ENCODE measurements around the gene ANO2.

Gene ANO2

DNA sequence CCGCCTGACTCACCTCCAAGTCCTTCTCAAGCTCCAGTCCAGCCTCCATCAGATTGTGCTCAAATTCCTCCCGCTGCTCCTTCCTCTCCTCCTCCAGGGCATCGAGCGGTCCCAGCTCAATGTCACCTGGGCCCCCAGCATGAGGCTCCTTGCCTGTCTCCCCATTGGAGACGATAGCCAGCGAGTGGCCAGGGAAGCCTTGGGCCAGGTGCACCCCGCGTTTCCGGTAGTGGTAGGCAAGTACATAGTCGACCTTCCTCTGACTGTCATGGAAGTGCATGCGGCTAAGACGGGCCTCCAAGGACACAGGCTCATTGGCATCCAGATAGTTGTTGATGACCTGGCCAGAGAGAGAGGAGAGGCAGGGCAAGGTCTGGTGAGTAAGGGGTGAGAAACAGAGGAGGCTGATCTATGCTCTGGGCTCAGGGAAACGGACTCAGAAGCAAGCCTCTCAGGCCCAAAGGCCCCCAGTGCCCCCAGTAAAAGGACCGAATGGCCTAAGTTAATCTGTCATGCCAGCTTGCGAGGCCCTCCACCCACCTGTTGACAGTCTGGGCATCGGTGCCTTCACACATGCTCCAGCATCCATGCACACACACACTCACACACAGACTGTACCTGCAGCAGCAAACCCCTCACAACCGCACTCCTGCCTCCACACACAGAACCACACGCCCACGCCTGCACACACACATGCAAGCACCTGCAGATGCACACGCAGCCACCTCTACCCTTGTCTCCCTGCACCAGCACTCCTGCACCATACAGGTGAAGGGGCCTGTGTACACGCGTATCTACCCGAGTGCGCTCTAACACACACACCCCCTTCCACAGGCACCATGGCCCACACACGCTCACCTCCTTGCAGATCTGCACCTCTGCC, 23.8 kb downstream of the ANO2 start:
- DNase-seq (ENCODE audit: low read depth in 2 of 3, low spot score in 1 of 3) = no peak

DNA sequence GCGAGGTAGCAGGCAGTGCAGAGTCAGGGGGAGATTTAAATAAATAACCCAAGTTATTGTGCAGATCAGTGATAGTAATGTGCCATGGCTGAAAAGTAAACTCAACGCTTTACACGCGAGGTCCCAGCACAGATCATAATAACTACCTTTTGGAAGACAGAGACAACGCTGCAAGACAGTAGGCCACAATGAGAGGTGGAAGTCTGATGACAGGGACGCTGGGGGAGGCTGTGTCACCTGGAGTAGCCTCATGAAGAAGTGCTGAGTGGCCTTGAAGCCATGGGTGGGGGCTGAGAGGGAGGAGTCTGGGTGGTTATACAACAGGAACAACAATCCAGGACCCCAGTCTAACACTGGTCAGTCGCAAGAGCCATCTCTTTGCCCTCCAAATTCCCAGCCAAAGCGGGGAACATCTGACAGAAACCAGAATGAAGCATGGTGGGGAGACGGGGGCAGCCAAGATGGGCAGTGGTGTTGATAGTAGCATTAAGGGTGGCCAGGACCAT, 28.2 kb downstream of the ANO2 start:
- no peak for DNase-seq (ENCODE audit: low read depth in 2 of 3, low spot score in 1 of 3)

DNA sequence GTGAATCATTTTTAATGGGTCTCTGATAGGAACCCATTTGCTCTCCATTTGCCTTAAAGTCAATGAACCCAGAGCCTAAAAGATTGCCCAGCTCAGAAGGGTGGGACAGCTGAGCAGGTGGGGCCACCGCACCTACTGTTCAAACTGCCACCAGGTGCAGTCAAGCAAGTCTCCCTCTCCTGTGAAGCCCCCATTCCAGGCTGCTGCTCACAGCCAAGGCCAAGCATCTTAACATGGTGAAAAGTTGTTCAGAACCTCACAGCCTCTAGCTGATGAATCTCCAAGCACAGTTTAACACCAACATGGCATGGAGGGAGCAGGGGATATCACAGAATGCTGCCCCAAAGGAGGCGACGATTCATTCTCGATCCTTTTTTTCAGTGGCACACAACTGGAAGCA, 29.5 kb downstream of the ANO2 start:
- no peak for DNase-seq (ENCODE audit: low read depth in 2 of 3, low spot score in 1 of 3)

DNA sequence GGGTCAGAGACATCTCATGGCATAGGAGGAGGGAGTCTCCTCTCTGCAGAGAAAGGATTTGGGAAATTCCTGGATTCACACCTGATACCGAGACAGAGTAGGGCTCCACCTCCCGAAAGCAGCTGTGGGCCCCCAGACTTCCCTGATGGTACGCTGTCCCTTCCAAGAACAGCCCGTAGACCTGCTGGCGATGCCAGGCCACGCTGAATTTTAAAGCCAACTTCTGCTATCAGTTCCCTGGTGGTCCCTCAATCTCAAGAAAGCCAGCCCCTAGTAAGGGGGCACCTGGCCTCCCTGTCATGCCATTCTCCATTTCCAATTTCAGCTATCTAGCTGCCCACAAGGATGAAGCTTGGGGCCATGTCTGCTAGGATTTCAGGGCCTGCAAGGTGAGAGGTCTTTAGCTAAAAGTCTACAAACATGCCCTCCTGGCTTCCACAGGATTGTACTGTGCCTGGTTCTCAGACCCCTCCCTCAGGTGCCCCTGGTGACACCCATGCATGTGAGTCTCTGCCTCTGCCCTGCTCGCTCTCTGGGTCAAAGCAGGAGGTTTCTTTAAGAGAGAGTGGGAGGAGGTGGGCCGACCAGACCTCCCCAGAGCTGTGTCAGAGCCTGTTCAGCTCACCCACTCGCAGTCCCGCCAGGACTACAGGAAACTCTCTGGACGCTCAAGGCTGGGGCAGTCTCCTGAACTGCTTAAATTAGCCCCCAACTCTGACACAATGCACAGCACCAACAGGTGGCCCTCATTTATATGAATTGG, 30.5 kb downstream of the ANO2 start:
- no peak for DNase-seq (ENCODE audit: low read depth in 2 of 3, low spot score in 1 of 3)

DNA sequence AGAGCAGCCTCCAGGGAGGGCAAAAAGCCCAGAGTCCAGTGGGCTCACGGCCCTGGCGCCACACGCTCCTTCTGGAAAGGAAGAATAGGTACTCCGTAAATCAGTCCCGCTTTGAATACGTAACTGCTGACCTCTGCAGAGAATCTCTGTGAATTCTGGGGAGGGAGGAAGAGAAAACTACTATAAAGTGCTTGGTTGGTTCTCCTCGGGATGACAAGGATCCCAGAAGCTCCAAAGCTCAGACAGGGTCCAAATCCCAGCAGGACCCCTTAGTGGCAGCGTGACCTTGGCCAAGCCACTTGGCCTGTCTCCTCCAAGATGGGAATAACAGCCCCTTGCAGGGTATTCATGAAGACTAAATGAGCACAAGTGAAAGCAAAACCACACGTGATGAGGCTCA, 31.7 kb downstream of the ANO2 start:
- no peak for DNase-seq (ENCODE audit: low read depth in 2 of 3, low spot score in 1 of 3)

DNA sequence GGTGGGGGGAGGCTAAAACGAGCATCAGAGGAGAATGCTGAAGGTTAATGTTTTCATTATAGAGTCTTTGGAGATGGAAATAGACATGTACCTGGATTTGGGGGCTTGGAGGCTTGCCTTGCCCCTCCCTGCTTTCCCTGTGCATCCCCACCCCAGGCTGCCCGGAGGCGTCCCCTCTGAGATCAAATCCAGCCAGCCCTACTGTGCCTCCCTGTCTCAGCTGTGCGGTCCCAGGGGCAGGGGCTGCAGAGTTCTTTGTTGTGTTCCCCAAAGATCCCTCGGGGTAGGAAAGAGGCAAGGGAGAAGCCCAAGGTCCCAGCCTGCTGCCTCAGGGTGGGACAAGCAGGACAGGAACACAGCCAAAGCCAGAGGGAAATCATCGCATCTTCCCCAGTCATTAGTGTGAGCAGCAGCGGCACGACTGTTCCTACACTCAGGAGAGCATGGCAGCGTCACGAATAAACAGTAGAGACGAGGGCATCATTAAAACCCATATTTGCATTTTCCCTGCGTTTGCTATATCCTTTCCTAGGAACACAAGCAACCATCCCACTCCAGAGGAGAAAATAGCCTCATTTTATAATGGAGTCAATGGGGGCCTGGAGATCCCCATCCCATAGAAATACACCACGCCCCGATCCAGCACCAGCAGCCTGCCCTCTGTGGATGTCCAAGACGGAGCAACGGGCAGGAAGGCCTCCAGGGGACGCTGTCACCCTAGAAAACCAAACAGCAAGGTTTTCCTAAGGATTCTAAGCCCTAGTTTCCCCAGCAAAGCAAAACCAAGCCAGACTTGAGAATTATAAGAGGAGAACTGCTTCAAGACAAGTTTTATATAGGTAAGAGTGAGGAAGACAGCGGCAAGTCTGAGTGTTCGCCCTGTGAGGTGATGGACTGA, 32.4 kb downstream of the ANO2 start:
- no peak for DNase-seq (ENCODE audit: low read depth in 2 of 3, low spot score in 1 of 3)

DNA sequence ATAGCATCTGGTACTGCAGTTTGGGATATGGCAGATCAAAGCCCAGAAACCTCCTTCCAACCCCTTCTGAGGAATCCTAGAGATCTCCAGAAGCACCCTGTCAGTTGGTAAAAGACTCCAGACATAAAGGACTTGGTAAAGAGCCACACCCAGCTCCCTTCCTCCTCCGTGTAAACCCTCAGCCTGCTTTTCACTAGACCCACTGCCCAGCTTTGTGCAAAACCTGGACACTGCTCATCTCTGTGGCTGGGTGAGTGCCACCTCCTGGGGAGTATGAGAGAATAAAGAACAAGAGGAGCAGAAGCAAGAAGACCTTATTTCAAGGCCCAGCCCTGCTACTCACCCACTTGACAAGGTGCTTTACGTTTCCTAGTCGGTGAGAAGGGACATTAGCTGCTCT, 33.0 kb downstream of the ANO2 start:
- DNase-seq (ENCODE audit: low read depth in 2 of 3, low spot score in 1 of 3) = no peak

DNA sequence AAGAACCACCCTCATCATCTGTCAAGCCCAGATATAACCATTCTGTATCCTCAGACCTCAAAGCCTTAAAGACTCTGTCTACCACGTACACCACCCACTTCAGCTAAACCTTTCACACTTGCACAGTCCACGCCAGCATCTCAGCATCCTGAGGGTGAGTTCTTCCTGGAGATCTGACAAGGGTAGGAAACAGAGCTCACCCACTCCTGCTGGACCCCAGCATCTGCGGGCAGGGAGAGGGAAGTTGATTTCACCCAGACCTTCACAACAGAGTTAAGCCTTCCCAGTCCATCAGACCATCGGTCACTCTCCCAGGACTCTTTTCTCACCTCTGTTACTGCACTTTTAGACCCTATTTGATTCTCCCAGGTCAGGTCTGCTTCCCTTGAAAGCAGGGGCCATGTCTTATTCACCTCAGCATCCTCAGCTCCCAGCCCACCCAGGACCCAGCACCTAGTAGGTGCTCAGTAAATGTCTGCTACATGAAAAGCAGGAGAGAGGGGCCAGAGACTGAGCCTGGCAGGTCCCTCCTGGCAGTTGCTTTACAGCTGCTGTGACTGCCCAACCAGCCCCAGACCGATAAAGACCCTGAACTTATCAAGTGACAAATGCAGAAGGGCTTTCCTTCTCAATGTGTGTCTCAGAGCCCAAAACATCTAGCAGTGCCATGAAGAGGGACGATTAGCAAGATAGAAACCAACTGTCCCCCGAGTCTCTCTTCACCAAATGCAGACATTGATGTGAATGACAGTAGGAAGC, 34.1 kb downstream of the ANO2 start:
- no peak for DNase-seq (ENCODE audit: low read depth in 2 of 3, low spot score in 1 of 3)

DNA sequence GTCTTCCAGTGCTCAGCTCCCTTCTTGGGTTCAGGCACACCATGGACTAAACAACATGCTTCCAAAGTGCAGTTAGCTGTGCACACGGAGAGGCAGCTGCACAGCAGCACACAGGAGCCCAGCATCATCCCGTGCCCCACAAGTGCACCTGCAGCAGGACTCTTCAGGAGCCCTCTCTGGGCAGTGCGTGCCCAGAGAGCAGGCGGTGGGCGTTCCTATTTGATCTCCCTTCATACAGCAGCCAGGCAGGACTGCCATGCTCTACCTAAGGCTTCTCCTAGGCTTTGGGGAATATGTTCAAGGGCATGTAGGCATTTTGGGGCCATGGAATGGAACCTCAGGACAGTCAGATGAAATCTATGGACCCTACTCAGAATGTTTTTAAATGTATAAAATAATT, 35.5 kb downstream of the ANO2 start:
- DNase-seq (ENCODE audit: low read depth in 2 of 3, low spot score in 1 of 3) = no peak

DNA sequence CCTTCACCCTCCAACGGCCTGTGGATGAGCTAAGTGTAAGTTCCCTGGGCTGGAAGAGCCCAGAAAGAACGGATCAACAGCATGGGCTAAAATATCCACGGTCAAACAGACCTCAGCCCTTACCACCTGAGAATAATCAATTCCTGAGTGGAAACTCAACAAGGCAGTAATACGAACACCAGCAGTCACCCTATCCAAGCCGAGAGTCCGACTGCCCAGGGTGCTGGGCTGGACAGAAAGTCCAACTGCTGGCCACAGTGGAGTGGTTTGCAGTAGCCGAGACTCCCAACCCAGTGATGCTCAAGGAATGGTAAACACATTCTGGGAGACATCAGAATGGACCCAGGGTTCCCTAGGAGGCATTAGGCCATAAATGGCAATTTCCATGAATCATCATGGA, 36.8 kb downstream of the ANO2 start:
- no peak for DNase-seq (ENCODE audit: low read depth in 2 of 3, low spot score in 1 of 3)

DNA sequence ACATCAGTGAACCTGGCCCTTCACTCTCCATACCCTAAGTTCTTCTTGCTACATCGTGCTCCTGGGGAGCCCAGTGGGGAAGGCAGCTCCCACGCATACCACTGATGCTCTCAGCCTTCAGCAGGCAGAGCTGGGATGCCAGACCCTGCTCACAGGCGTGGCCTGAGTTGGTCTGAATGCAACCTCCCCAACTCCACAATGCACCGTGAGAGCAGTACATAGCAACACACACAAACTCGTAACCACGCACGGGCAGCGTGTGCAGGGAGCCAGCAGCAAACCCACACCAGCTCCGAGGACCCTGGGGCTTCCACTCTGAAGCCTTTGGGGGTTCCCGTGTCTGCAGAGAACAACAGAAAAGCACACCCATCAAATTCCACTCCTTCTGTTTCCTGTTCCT, 37.3 kb downstream of the ANO2 start:
- DNase-seq (ENCODE audit: low read depth in 2 of 3, low spot score in 1 of 3) = no peak

DNA sequence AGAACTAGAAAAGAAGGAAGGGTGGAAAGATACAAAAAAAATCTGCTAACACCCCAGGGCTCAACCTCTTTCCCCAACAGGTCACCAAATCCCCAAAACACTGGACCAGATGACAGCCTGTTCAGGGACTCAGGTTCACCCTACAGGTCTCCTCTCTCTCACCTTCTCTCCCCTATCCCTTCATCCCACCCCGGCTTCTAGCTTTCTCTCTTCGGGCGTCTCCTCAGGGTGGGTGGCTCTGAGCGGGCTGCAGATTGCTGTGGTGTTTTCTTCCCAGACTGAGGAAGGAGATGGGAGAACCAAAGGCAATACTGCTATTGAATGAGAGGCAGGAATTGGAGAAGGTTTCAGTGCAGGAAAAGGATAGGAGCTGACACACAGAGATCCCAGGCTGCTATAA, 39.3 kb downstream of the ANO2 start:
- DNase-seq (ENCODE audit: low read depth in 2 of 3, low spot score in 1 of 3) = no peak

DNA sequence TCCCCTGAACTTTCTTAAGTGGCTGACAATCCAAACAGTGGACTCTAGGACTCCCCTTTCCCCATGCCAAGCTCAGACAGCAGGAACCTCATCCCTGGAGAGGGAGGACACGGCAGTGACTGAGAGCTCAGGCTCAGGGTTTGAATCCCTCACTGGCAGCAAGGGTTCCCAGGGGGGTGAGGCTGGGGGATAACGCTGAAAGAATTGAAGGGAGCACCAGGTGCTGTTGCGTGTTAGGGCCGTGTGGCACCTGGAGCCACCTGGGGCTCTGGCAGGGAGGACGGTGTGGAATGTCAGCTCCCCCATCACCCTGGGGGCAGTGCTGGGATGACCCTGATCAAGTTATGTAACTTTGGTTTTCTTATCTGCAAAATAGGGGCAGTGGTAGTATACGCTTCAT, 40.1 kb downstream of the ANO2 start:
- DNase-seq (ENCODE audit: low read depth in 2 of 3, low spot score in 1 of 3) = no peak

DNA sequence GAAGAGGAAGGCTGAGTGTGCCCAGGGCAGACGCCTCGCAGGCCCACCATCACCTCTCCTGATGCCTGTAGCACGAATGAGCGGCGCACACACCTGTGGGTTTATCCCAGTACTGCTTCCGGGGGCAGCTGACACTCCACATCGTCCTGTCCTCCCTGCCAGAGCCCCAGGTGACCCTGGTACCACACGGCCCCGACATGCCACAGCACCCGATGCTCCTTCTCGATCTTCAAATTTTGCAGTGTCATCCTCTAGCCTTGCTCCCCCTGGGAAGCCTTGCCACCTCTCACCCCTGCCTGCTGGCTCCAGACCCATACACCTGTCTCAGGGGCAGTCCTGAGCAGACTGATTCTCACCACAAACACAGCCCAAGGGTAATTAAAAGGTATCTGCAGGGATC, 40.6 kb downstream of the ANO2 start:
- DNase-seq (ENCODE audit: low read depth in 2 of 3, low spot score in 1 of 3) = no peak

DNA sequence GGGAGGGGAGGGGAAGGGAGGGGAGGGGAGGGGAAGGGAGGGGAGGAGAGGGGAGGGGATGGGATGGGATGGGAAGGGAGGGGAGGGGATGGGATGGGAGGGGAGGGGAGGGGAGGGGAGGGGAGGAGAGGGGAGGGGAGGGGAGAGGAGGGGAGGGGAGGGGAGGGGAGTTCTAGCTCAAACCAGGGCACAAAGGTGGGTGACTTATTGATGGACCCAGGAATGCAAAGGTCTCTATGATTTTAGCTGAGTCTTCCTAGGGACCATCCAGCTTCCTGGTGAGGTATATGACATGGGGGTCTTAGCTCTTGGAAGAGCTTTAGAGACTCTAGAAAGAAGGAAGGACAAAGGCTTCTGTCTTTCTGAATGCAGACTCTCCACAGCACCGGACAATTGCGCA, 42.3 kb downstream of the ANO2 start:
- DNase-seq (ENCODE audit: low read depth in 2 of 3, low spot score in 1 of 3) = no peak

DNA sequence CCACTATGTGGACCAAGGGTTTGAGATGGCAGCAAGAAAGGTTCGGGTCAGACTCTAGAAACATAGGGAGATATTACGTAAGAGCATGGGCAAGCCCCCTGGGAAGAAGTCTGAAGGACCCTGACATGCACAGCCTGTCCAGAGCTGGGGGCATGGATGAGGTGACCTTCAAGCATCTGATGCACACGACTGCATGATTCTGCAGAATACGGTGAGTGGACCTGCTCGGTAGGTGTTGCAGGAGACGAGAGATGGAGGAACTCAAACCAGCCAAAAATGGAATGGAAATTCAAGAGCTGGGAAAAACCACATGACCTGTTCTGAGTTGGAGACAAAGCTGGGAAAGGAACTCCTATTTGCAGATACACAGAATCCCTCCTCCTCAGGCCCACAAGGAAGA, 43.6 kb downstream of the ANO2 start:
- no peak for DNase-seq (ENCODE audit: low read depth in 2 of 3, low spot score in 1 of 3)

DNA sequence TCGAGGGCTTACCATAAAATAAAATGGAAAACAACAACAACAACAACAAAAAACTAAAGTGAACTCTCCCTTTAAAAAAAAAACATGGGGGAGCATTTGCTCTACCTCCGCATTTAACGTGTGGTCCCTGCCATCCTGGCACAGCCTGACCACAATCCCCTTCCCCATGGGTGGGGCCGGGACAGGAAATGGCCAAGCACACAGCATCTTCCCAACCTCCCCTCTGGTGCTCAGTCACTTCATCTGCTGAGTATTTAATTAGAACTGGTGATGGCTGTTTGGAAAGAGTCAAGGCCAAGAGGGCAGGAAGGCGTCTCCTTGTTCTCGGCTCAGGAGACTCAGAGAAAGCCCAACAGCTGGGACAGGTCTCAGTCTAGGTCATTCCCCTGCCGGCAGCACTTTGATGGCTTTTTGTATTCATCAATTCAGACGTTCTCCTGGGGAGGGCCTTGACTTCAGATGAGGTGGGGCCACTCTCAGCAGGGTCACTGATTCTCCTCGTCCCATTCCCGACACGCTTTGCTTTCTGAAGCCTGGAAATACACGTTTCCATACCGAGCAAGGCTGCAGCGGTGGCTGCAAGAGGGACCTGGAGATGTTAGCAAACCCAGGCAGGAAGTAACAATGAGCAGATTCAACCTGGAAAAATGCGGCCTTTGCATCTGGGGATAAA, 44.4 kb downstream of the ANO2 start:
- no peak for DNase-seq (ENCODE audit: low read depth in 2 of 3, low spot score in 1 of 3)

DNA sequence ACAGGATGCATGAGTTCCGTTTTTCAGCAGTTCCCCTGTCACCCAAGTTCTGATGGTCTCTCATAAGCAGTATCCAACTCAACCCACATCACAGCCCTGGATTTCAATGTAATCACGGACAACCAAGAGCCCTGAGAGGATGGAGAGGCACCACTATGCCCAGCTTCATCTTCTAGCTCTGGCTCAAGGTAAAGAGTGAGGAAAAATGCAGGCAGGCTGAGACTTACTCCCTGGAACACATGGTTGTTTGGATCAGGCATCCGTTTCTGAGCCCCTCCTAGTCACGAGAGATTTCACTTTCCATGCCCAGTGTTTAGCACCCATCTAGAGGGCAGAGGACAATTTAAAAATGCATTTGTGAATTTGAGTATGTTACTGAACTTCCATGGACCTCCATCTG, 45.0 kb downstream of the ANO2 start:
- DNase-seq (ENCODE audit: low read depth in 2 of 3, low spot score in 1 of 3) = no peak

DNA sequence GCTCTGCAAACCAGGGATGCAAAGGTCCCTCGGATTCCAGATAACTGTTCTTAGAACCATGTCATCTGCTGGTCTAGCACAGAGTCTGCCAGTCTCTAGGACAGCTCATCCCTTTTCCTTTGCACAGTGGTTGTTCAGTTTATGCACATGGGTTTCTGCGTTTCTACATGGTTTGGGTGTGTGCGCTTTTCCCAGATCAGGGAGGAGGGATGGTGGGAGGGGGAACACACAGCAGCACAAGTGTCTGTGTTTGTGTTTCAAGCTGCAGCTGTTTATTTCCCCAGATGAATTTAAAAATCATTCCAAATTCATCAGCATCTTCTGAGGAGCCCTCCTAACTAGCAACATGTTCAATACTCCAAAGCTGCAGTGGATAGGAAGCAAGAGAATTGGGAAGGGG, 45.4 kb downstream of the ANO2 start:
- no peak for DNase-seq (ENCODE audit: low read depth in 2 of 3, low spot score in 1 of 3)

DNA sequence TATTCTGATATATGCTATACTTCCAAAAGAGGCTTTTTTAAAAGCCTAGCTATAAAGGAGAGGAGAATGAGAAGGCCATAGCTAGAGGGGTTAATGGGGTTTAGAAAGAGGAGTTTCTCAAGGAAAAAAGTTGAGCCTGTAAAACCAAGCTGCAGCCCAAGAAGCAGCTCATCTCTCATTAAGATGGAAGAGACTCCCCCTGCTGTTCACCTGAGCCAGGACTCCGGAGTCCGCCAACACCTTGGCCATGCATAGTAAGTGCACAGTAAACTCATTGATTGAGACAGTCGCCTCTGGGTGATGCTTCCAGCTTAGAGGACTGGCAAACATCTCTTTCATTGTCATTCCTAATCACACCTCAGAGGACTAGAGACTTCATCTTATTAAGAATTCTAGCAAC, 46.2 kb downstream of the ANO2 start:
- no peak for DNase-seq (ENCODE audit: low read depth in 2 of 3, low spot score in 1 of 3)
